ENCODE measurements around the gene OR8J1. TPM values are rescaled to one million over a fixed set of nuclear protein-coding genes. Genes with fewer than 3 reads are reported as not detected.

Gene OR8J1
- total and polyA plus RNA-seq, 2 of the 8 experiments (the other 6 are each of a cell fraction or from before 2014, with no cell fraction given), result not detected

DNA sequence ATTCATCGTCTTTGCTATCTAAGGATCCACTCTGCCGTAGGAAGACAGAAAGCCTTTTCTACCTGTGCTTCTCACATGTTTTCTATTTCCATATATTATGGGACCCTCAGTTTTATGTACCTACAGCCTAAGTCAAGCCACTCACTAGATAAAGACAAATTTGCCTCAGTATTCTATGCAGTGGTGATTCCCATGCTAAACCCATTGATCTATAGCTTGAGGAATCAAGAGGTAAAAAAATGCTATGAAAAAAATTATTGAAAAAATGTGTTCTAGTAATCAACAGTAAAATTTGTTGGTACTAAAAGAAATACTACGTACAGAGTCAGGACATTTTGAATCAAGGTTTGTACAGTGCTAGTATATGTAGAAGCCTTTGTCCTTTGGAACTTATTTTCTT lies 40.3 kb downstream of the OR8J1 start:
- H3K79me2 ChIP-seq (ENCODE audit: control insufficient read depth in 1 of 2, insufficient read depth in 2 of 2, low read length in 2 of 2), result no peaks in the 10 kb centered on the region
- H3K14ac ChIP-seq (ENCODE audit: insufficient read length), result no peak overlapping the region
- H4K8ac ChIP-seq (ENCODE audit: extremely low read depth, insufficient read depth, low read length), result no peak overlapping the region
- H3K18ac ChIP-seq (ENCODE audit: extremely low read depth, low read length), result no peak overlapping the region
- no peak overlapping the region for H2AK5ac ChIP-seq (ENCODE audit: low read depth, low read length)
- FAIRE-seq (no peak), DNase-seq (ENCODE audit: low read depth in 1 of 2, low spot score in 2 of 2) (no peak)
- H3K4me2 ChIP-seq (ENCODE audit: insufficient read depth in 1 of 2, low read depth in 2 of 2, low read length in 2 of 2), result no peak overlapping the region
- CTCF ChIA-PET (ENCODE audit: partially characterized antibody), result interaction anchor here (1.5 kb wide), 1 partner anchor 12 kb away, joined by 3 read pairs; no protein-coding TSS in a partner anchor
- H3K27ac ChIP-seq (ENCODE audit: low read depth, low read length), result no peak overlapping the region
- no peak overlapping the region for H2AFZ ChIP-seq (ENCODE audit: low read length)
- no peaks in the 10 kb centered on the region for H3K9me3 ChIP-seq (ENCODE audit: insufficient read depth in 2 of 2, low read depth in 1 of 2, low read length in 1 of 2)
- H4K91ac ChIP-seq (replicated peaks; ENCODE audit: insufficient read length, low read length), result no peak overlapping the region
- no peak overlapping the region for H2BK15ac ChIP-seq (ENCODE audit: low read length)
- POLR2A ChIA-PET (ENCODE audit: partially characterized antibody), result no interaction called here
- no peak overlapping the region for H2BK120ac ChIP-seq (replicated peaks; ENCODE audit: low read depth, low read length)
- H3K56ac ChIP-seq (replicated peaks; ENCODE audit: insufficient read length, low read depth, low read length), result no peak overlapping the region
- no peaks in the 10 kb centered on the region for H3K79me1 ChIP-seq (ENCODE audit: low read depth, low read length)
- no peak overlapping the region for H4K5ac ChIP-seq (ENCODE audit: insufficient read length, low read depth, low read length)
- no peaks in the 10 kb centered on the region for H3K4me1 ChIP-seq (replicated peaks in 1 of 4; ENCODE audit: control insufficient read depth in 3 of 4, insufficient read depth in 4 of 4, low read length in 3 of 4)
- no peaks in the 10 kb centered on the region for H3K36me3 ChIP-seq (ENCODE audit: control insufficient read depth in 2 of 4, insufficient read depth in 4 of 4, low read length in 3 of 4)
- TF ChIP-seq, protein P1, sequence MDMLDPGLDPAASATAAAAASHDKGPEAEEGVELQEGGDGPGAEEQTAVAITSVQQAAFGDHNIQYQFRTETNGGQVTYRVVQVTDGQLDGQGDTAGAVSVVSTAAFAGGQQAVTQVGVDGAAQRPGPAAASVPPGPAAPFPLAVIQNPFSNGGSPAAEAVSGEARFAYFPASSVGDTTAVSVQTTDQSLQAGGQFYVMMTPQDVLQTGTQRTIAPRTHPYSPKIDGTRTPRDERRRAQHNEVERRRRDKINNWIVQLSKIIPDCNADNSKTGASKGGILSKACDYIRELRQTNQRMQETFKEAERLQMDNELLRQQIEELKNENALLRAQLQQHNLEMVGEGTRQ (IDR thresholded peaks at IDR 0.05; ENCODE audit: low read length), result no peak
- TF ChIP-seq CTBP2 (IDR thresholded peaks at IDR 0.05; ENCODE audit: borderline replicate concordance, insufficient read depth, insufficient read length, low read length), result no peak
- TF ChIP-seq, protein P2, sequence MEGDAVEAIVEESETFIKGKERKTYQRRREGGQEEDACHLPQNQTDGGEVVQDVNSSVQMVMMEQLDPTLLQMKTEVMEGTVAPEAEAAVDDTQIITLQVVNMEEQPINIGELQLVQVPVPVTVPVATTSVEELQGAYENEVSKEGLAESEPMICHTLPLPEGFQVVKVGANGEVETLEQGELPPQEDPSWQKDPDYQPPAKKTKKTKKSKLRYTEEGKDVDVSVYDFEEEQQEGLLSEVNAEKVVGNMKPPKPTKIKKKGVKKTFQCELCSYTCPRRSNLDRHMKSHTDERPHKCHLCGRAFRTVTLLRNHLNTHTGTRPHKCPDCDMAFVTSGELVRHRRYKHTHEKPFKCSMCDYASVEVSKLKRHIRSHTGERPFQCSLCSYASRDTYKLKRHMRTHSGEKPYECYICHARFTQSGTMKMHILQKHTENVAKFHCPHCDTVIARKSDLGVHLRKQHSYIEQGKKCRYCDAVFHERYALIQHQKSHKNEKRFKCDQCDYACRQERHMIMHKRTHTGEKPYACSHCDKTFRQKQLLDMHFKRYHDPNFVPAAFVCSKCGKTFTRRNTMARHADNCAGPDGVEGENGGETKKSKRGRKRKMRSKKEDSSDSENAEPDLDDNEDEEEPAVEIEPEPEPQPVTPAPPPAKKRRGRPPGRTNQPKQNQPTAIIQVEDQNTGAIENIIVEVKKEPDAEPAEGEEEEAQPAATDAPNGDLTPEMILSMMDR (IDR thresholded peaks at IDR 0.05; ENCODE audit: control extremely low read depth in 1 of 3, insufficient read depth in 1 of 3, low read depth in 1 of 3, low read length in 3 of 3), result no peak
- TF ChIP-seq TAF7 (optimal IDR thresholded peaks at IDR 0.05; ENCODE audit: borderline replicate concordance, low read depth, low read length), result no peak
- TF ChIP-seq POLR2A (IDR thresholded peaks at IDR 0.05; ENCODE audit: control extremely low read depth in 1 of 2, low read depth in 2 of 2, low read length in 2 of 2), result no peak
- no peak for TF ChIP-seq ZNF274 (IDR thresholded peaks at IDR 0.05; ENCODE audit: borderline replicate concordance, extremely low read depth, low read length)
- TF ChIP-seq POU5F1 (IDR thresholded peaks at IDR 0.05; ENCODE audit: low read depth, low read length), result no peak
- no peak for TF ChIP-seq BCL11A (IDR thresholded peaks at IDR 0.05; ENCODE audit: low read depth in 2 of 2, low read length in 2 of 2)
- TF ChIP-seq SUZ12 (IDR thresholded peaks at IDR 0.05; ENCODE audit: low read length), result no peak
- no peak for TF ChIP-seq TBP (IDR thresholded peaks at IDR 0.05; ENCODE audit: low read depth, low read length)
- TF ChIP-seq, protein P3, sequence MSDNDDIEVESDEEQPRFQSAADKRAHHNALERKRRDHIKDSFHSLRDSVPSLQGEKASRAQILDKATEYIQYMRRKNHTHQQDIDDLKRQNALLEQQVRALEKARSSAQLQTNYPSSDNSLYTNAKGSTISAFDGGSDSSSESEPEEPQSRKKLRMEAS (IDR thresholded peaks at IDR 0.05), result no peak
- no peak overlapping the region for H2BK20ac ChIP-seq (ENCODE audit: low read length)
- H2BK12ac ChIP-seq (ENCODE audit: low read depth, low read length), result no peak overlapping the region
- H3K23me2 ChIP-seq (ENCODE audit: low read depth, low read length), result no peaks in the 10 kb centered on the region
- no peak overlapping the region for H3K4ac ChIP-seq (replicated peaks; ENCODE audit: insufficient read length, low read depth, low read length)
- H3K23ac ChIP-seq (ENCODE audit: insufficient read length), result no peak overlapping the region
- no peak overlapping the region for H3K4me3 ChIP-seq (ENCODE audit: extremely low read depth in 1 of 4, insufficient read depth in 2 of 4, low read depth in 3 of 4, low read length in 4 of 4)
- no peak overlapping the region for H3K9ac ChIP-seq (replicated peaks in 1 of 4; ENCODE audit: extremely low read depth in 1 of 4, low read depth in 3 of 4, low read length in 3 of 4)
- H2BK5ac ChIP-seq (ENCODE audit: low read depth, low read length), result no peak overlapping the region
- H4K20me1 ChIP-seq (replicated peaks in 1 of 2; ENCODE audit: control insufficient read depth in 1 of 2, insufficient read depth in 2 of 2, low read length in 2 of 2), result no peaks in the 10 kb centered on the region
- 97% methylated on average over 3 of the region's 3 CpGs; no CpG with 5 or more reads in 1 of the 2 experiments for WGBS, 2 experiments (ENCODE audit: extremely low coverage in 1 of 2, insufficient coverage in 1 of 2, insufficient read length in 1 of 2, insufficient replicate concordance in 2 of 2, low coverage in 1 of 2, low lambda C conversion rate in 2 of 2, missing lambda C conversion rate in 1 of 2)
- H3K27me3 ChIP-seq (replicated peaks in 1 of 4; ENCODE audit: control insufficient read depth in 3 of 4, extremely low read depth in 1 of 4, insufficient read depth in 3 of 4, low read length in 3 of 4), result no peaks in the 10 kb centered on the region

Measured in H1 (cell line).